ENCODE measurements around the gene VPS26B.

DNA sequence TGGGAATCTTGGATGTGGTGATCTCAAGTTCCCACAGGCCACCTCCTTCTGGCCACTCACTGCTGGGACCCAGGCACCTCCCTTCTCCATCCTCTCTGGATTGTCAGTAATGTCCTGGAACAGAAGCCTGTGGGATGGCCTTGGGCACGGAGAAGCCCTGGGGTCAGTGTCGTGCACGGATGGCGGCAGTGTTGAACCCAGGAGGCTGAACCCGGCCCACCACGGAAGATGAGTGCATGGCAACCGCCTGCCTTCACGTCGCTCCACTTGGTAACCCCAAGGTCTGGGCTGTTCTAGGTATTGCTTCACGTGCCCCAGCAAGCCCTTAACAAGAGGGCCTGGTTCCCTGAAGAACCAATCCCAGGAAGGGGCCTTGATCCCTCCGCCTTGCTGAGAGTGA is 21.6 kb downstream of the VPS26B start:
- no peak for TF ChIP-seq YY1 (IDR thresholded peaks at IDR 0.05; ENCODE audit: insufficient read depth, insufficient read length)
- TF ChIP-seq SUZ12 (IDR thresholded peaks at IDR 0.05; ENCODE audit: extremely low read depth, insufficient read depth, insufficient read length): no peak
- TF ChIP-seq ZNF274 (IDR thresholded peaks at IDR 0.05; ENCODE audit: low read depth, low read length): no peak

Measured in NT2/D1 (cell line).